GM10248 (cell line): ENCODE results near the gene IRF4.

Experiments used
- CTCF ChIA-PET: fragments of 300-600 bp; sonication (Branson Sonifier 250); formaldehyde crosslinking; extraction: SDS; loops from one replicate; lab custom pipeline; 2021; ENCODE audit warnings: antibody characterized with exemption; lab: Yijun Ruan, JAX
- POLR2A ChIA-PET: fragments of 350-650 bp; sonication (Branson Sonifier 250); formaldehyde crosslinking; extraction: SDS; loops from one replicate; lab custom pipeline; 2020; ENCODE audit warnings: antibody characterized with exemption; lab: Yijun Ruan, JAX
- DNase-seq: peaks from one replicate; pipeline ENCODE4 v3.0.0; 2012; ENCODE audit errors: extremely low spot score
- CTCF ChIP-seq: IDR thresholded peaks from 2 replicates; pipeline ENCODE4 v1.5.1; 2012; ENCODE audit warnings: mild to moderate bottlenecking, low read depth; ENCODE audit errors: extremely low read depth, missing control alignments, control extremely low read depth

IRF4 gene

DNA sequence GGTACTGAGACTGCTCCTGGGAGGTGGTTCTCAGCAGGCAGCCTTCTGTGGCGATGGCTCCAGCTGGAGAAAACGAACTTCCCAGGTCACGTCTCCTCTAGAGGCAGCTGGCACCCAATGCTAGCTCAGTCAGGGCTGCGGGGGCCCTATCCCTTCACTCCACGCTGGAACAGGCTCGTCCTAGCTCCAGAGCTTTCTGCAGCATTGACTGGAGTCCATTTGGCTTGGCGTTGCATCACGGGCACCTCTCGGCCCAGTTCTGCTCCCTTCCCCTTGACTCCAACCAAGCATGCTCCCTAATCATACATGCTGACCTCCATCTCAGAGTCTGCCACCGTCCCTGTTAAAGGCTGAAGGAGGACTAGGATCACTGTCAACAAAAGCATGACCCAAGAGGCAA lies 5.9 kb upstream of the IRF4 start:
- ChIA-PET CTCF (interaction anchor here (1.0 to 1.6 kb wide), 3 partner anchors 9 to 237 kb away, joined by 3 to 7 read pairs (median 3); no protein-coding TSS in a partner anchor), POLR2A (no interaction called here)
- DNase-seq, result no peak
- TF ChIP-seq CTCF, result no peak

- DNase-seq, result no peak
- POLR2A ChIA-PET, result no interaction called here
- no peak for TF ChIP-seq CTCF
- CTCF ChIA-PET, result interaction anchor here (1.3 to 4.0 kb wide), 4 partner anchors 25 to 238 kb away, joined by 3 to 21 read pairs (median 3); no protein-coding TSS in a partner anchor
Measured at GRCh38 chr6:386688-387266, 4.8 kb upstream of the IRF4 start.

GRCh38 chr6:387293-387741 lies 4.2 kb upstream of the IRF4 start:
- CTCF ChIA-PET, result interaction anchor here (0.8 to 4.0 kb wide), 5 partner anchors 10 to 66 kb away, joined by 3 to 21 read pairs (median 3); no protein-coding TSS in a partner anchor
- TF ChIP-seq CTCF, result no peak
- POLR2A ChIA-PET, result no interaction called here
- no peak for DNase-seq

GRCh38 chr6:388202-388903 lies 3.2 kb upstream of the IRF4 start:
- ChIA-PET POLR2A (no interaction called here), CTCF (interaction anchor here (0.8 to 6.6 kb wide), 8 partner anchors 8 to 198 kb away, joined by 3 to 39 read pairs (median 4); no protein-coding TSS in a partner anchor)
- no peak for TF ChIP-seq CTCF
- no peak for DNase-seq

DNA sequence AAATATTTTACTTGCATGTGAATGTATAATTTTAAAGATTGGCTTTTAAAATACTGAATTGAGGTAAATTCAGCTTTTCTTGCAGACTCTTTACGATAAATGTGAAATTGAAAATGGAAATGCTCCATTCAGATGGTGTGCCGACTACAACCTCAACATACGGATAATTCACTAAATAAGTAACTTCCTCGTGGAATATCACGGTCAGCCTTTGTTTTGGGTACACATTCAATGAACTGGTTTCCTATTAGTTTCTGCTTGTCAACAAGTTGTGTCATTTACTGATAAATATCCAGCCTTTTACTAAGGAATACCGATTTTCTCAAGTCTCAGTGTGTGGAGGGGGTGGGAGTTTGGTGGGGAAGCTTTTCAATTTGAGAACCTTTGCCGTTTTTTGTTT lies 2.4 kb upstream of the IRF4 start:
- TF ChIP-seq CTCF, result no peak
- CTCF ChIA-PET, result interaction anchor here (1.0 to 6.6 kb wide), 5 partner anchors 9 to 199 kb away, joined by 3 to 39 read pairs (median 6); no protein-coding TSS in a partner anchor
- POLR2A ChIA-PET, result interaction anchor here (4.3 kb wide), 1 partner anchor 14 kb away, joined by 93 read pairs; no protein-coding TSS in a partner anchor
- no peak for DNase-seq

GRCh38 chr6:389622-390021 lies 1.9 kb upstream of the IRF4 start:
- ChIA-PET POLR2A (interaction anchor here (3.7 to 4.3 kb wide), 2 partner anchors 14 to 96 kb away, joined by 24 to 93 read pairs; partner anchors contain the start of gene DUSP22), CTCF (interaction anchor here (1.0 to 6.6 kb wide), 8 partner anchors 9 to 199 kb away, joined by 3 to 39 read pairs (median 6); no protein-coding TSS in a partner anchor)
- peak; percentile 24 for TF ChIP-seq CTCF
- peak; percentile 73 for DNase-seq
